IMR-90 (cell line): ENCODE measurements around the gene SLC22A12.

ENCODE experiments used
- CEBPB ChIP-seq: IDR thresholded peaks from 2 replicates; pipeline ENCODE4 v1.6.1; 2012; ENCODE audit warnings: low read depth, low read length, improper control_type of control experiment
- MAZ ChIP-seq: IDR thresholded peaks from 2 replicates; pipeline ENCODE4 v1.6.1; 2012; ENCODE audit warnings: low read depth, mild to moderate bottlenecking, low read length, improper control_type of control experiment, moderate library complexity, borderline replicate concordance
- POLR2A ChIP-seq: IDR thresholded peaks from 2 replicates; pipeline ENCODE4 v1.6.1; 2012; ENCODE audit warnings: mild to moderate bottlenecking, low read depth, low read length
- RAD21 ChIP-seq: IDR thresholded peaks from 2 replicates; pipeline ENCODE4 v1.6.1; 2012; ENCODE audit warnings: low read length, improper control_type of control experiment
- RCOR1 ChIP-seq: IDR thresholded peaks from 2 replicates; pipeline ENCODE4 v1.6.1; 2012; ENCODE audit warnings: mild to moderate bottlenecking, low read length, improper control_type of control experiment; ENCODE audit not compliant: insufficient replicate concordance
- TF ChIP-seq, protein P1 (sequence below): conservative IDR thresholded peaks from 2 replicates; pipeline ENCODE4 v1.5.1; 2012; ENCODE audit warnings: mild to moderate bottlenecking, low read depth, low read length, improper control_type of control experiment

DNA sequence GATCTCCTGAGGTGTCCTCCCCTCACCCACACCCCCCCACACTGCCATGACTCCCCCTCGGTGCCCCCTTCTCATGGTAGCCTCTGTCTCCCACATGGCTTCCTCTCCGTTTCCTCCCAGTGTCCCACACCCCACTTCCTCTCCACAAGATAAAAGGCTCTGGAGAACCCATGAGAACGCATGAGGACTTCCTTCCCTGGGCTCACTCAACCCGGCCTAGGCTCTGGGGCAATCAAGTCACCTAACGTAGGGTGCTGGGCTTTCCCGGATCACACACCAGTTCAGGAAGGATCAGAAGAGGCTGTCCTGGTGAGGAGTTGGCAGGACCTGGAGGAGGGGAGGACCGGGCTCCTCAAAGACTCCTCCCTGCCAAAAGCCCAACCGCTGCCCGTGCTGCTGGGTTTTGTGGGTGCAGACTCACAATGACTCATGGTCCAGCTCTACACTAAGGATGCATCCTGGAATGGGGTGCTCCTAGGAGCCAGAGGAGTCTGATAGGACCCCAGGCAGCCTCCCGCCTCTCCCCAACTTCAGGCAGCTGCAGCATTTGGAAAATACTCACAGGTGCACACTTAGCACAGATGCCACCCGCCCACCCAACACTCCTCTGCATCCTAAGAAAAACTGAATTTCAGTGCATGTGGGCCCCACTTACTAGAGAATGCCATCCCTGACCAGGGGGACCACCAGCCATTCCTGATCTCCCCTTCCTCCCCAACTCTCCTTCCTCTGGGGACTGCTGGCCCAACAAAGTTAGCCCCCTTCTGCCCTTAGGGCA is 21.0 kb downstream of the SLC22A12 start:
- TF ChIP-seq POLR2A = no peak
- TF ChIP-seq, protein P1, sequence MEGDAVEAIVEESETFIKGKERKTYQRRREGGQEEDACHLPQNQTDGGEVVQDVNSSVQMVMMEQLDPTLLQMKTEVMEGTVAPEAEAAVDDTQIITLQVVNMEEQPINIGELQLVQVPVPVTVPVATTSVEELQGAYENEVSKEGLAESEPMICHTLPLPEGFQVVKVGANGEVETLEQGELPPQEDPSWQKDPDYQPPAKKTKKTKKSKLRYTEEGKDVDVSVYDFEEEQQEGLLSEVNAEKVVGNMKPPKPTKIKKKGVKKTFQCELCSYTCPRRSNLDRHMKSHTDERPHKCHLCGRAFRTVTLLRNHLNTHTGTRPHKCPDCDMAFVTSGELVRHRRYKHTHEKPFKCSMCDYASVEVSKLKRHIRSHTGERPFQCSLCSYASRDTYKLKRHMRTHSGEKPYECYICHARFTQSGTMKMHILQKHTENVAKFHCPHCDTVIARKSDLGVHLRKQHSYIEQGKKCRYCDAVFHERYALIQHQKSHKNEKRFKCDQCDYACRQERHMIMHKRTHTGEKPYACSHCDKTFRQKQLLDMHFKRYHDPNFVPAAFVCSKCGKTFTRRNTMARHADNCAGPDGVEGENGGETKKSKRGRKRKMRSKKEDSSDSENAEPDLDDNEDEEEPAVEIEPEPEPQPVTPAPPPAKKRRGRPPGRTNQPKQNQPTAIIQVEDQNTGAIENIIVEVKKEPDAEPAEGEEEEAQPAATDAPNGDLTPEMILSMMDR = no peak
- no peak for TF ChIP-seq MAZ
- TF ChIP-seq RCOR1 = no peak
- TF ChIP-seq CEBPB = no peak
- TF ChIP-seq RAD21 = no peak
